Psoas muscle (tissue), 8 donors: ENCODE results near the gene PDE6D. TPM values are rescaled to one million over a fixed set of nuclear protein-coding genes. Genes with fewer than 3 reads are reported as not detected.

Experiments used
- ATAC-seq, 4 donors: fragments of 200-7000 bp; cut with Tn5 transposase; one replicate each; pipeline ENCODE4 v1.9.1; 2020; ENCODE audit warnings: moderate library complexity in 3 of 4, mild to moderate bottlenecking in 2 of 4
- DNase-seq, 2 donors: peaks; one replicate each; pipeline ENCODE4 v3.0.0-alpha.2; 2020
- H3K27ac ChIP-seq: fragments of 200-600 bp; one replicate; pipeline ENCODE4 v1.8.0; 2022
- H3K27me3 ChIP-seq, 3 donors: fragments of 200-600 bp in 1 of 3; one replicate each; pipeline versions ENCODE4 v1.6.1 to v1.8.0; 2013 to 2022; ENCODE audit warnings: low read length in 2 of 3, mild to moderate bottlenecking in 2 of 3, moderate library complexity in 1 of 3; ENCODE audit not compliant: insufficient read depth in 3 of 3
- H3K36me3 ChIP-seq, 2 donors: fragments of 200-600 bp in 1 of 2; one replicate each; pipeline versions ENCODE4 v1.6.1 to v1.8.0; 2013 to 2022; ENCODE audit warnings: low read depth in 1 of 2, mild to moderate bottlenecking in 1 of 2, moderate library complexity in 1 of 2; ENCODE audit not compliant: insufficient read depth in 1 of 2
- H3K4me1 ChIP-seq: fragments of 200-600 bp; one replicate; pipeline ENCODE4 v1.8.0; 2022
- H3K4me3 ChIP-seq: fragments of 200-600 bp; one replicate; pipeline ENCODE4 v1.8.0; 2022; ENCODE audit warnings: mild to moderate bottlenecking
- H3K9me3 ChIP-seq: fragments of 200-600 bp; one replicate; pipeline ENCODE4 v1.8.0; 2022
- CTCF ChIP-seq: fragments of 200-600 bp; IDR thresholded peaks from one replicate; pipeline ENCODE4 v1.8.0; 2022; ENCODE audit warnings: antibody characterized with exemption
- WGBS, 3 donors: extraction: QIAGEN DNeasy Blood & Tissue Kit; methylation state at CpG; one replicate each; pipeline versions ENCODE4 v1.1.6 to v1.1.7; 2013; 5-methylcytosine and 5-hydroxymethylcytosine counted together
- intact Hi-C, 2 donors: fragments of 100-400 bp; cut with DNase I; formaldehyde crosslinking; loops; one replicate each; pipeline versions ENCODE4 v1.11.0 to v1.14.2; 2022
- polyA plus RNA-seq, 3 donors: library from polyadenylated mRNA; stranded (reverse); fragments of 200-250 nt; gene quantifications; one replicate each; pipeline ENCODE4 v1.2.3, GENCODE V29; 2013
- total RNA-seq, 4 donors: library from RNA; stranded (reverse); fragmentation: NEBNext Ultra II Directional in 2 of 4; extraction: Animal tissue kit (Norgen Biotek cat#: 25700) in 2 of 4; gene quantifications; one replicate each; pipeline versions ENCODE4 v1.2.1 to v1.2.4, GENCODE V29; 2021 to 2023
- donor health status: healthy with polysubstance abuse.
- donor health status: DM: no; HTN: no; CAD: no; lungs with moderate emphysema.
- donor health status: Bipolar disorder and iron deficiency.
- donor health status: healthy.
- donor health status: DM: yes; HTN: yes; CAD: no.
- donor health status: DM: no; HTN: no; CAD: no.
- donor health status: DM: no; HTN: no; CAD: no.
- donor health status: DM: yes; HTN: yes; CAD: no.

PDE6D gene
- total and polyA plus RNA-seq, 7 donors: 8.7 to 22.5 (median 13.8) TPM

GRCh38 chr2:231709981-231710798 is 70.9 kb downstream of the PDE6D start:
- 0 to 1% (median 1%) methylated on average over 72 to 105 of the region's 105 CpGs for WGBS, 3 donors
- TF ChIP-seq CTCF: peak; percentile 97
- Histone ChIP-seq H3K4me3 (peak overlapping the region; percentile 89), H3K27me3 (no peaks in the 10 kb centered on the region), H3K9me3 (no peaks in the 10 kb centered on the region), H3K4me1 (peaks cover 26% of the 10 kb centered on the region), H3K27ac (peak overlapping the region; percentile 97), H3K36me3 (peaks cover 0 to 25% of the 10 kb centered on the region in 2 donors)
- ATAC-seq (peak; percentile 43 to 55 (median 48)), DNase-seq (peak; percentile 88 to 94)
- intact Hi-C loops: loop anchor here in 1 of 2 donors (5.0 kb wide), 1 partner anchor 72 kb away; the partner anchor contains the start of gene PDE6D

GRCh38 chr2:231709636-231709980 is 71.5 kb downstream of the PDE6D start:
- intact Hi-C loops: no loop called here
- Histone ChIP-seq H3K4me1 (peaks cover 26% of the 10 kb centered on the region), H3K4me3 (peak overlapping the region; percentile 89), H3K36me3 (peaks cover 0 to 25% of the 10 kb centered on the region in 2 donors), H3K27ac (peak overlapping the region; percentile 97), H3K9me3 (no peaks in the 10 kb centered on the region), H3K27me3 (no peaks in the 10 kb centered on the region)
- TF ChIP-seq CTCF: no peak
- WGBS, 3 donors: 1% methylated on average over 23 to 33 of the region's 33 CpGs
- DNase-seq: peak; percentile 72 to 81
- ATAC-seq: peak in 1 of 4 donors; percentile 0

- no peaks in the 10 kb centered on the region for H3K27me3 ChIP-seq
- TF ChIP-seq CTCF: no peak
- peaks cover 24% of the 10 kb centered on the region for H3K4me1 ChIP-seq
- DNase-seq: peak; percentile 70 to 77
- H3K36me3 ChIP-seq: peaks cover 0 to 25% of the 10 kb centered on the region in 2 donors
- intact Hi-C loops: no loop called here
- H3K27ac ChIP-seq: peak overlapping the region; percentile 97
- H3K4me3 ChIP-seq: peak overlapping the region; percentile 89
- WGBS, 3 donors: 0% methylated on average over 99 to 118 of the region's 118 CpGs
- ATAC-seq: peak in 1 of 4 donors; percentile 0
- no peaks in the 10 kb centered on the region for H3K9me3 ChIP-seq
Observed at GRCh38 chr2:231708773-231709635, 72.1 kb downstream of the PDE6D start.

GRCh38 chr2:231707927-231708772 is 72.9 kb downstream of the PDE6D start, which contains the start of gene PTMA:
Gene PTMA, plus strand, starts transcription at chr2:231708525. Its CDS starts 182 bp downstream, at chr2:231708707.
- Histone ChIP-seq H3K36me3 (peaks cover 0 to 20% of the 10 kb centered on the region in 2 donors), H3K27me3 (no peaks in the 10 kb centered on the region), H3K4me3 (peak within 1 kb of the TSS; percentile 89), H3K4me1 (peaks cover 17% of the 10 kb centered on the region), H3K27ac (peak within 1 kb of the TSS; percentile 97), H3K9me3 (no peaks in the 10 kb centered on the region)
- intact Hi-C loops: no loop called here
- TF ChIP-seq CTCF: no peak
- DNase-seq: peak; percentile 100
- WGBS, 3 donors: 0 to 1% (median 0%) methylated on average over 59 to 95 of the region's 97 CpGs
- ATAC-seq: peak; percentile 67 to 76 (median 70)
